MM.1S (cell line): ENCODE results near the gene FBRS.

Experiments
- CTCF ChIP-seq: fragments of 300-600 bp; sonication (generic); IDR thresholded peaks from 2 replicates; pipeline ENCODE4 v1.5.1; 2016; ENCODE audit warnings: antibody characterized with exemption, low read length, mixed read lengths
- EZH2 ChIP-seq: fragments of 300-600 bp; sonication (generic); optimal IDR thresholded peaks from 2 replicates; pipeline ENCODE3; 2017; ENCODE audit warnings: low read depth, mild to moderate bottlenecking, antibody characterized with exemption, low read length, mixed read lengths
- EZH2phosphoT487 ChIP-seq: fragments of 300-600 bp; sonication (generic); IDR thresholded peaks from 2 replicates; pipeline ENCODE4 v1.6.1; 2018; ENCODE audit warnings: antibody characterized with exemption, low read length

GRCh38 chr16:30615358-30616091 is 42.7 kb upstream of the FBRS start:
- peak; percentile 89 for TF ChIP-seq CTCF
- no peak for TF ChIP-seq EZH2
- TF ChIP-seq EZH2phosphoT487: no peak
